NCI-H2171 (cell line): ENCODE results near the gene BIRC2.

Source experiments
- DNase-seq: peaks from one replicate; lab custom pipeline; 2025; lab: John Stamatoyannopoulos, UW

BIRC2 gene

DNA sequence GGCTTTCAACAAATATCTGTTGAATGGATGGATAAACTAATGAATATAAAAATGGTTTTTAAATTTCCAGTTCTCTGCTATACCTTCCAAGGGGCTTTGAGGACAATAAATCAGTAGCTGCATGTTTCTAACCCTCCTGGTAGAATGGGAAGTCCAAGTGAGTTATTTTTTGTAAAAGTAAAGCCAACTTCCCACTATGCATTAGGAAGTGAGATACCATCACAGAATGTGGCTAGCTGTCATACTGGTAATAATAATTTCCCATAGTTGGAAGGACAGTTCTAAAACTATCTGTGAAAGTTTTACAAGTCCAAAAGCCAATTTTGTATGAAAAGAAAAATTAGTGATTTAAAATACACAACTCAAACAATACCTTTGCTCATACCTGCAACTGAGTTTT is 55.5 kb downstream of the BIRC2 start:
- DNase-seq, result no peak

DNA sequence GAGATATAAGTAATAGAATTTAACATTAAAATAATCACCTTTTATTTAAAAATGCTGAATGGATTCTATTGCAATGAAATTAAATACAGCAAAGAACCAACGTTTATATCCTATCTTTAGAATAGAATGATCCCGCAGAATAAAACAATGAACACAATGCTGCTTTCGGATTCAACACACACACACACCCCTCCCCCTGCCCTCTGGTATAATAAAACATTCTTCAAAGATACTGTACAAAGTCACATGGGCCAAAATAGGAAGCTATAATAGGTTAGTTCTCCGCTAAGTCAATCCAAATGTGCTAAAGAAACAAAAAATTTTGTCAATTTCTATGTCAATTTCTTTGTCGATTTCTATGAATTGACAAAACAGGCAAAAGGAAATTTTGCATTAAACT is 58.5 kb downstream of the BIRC2 start:
- no peak for DNase-seq

DNA sequence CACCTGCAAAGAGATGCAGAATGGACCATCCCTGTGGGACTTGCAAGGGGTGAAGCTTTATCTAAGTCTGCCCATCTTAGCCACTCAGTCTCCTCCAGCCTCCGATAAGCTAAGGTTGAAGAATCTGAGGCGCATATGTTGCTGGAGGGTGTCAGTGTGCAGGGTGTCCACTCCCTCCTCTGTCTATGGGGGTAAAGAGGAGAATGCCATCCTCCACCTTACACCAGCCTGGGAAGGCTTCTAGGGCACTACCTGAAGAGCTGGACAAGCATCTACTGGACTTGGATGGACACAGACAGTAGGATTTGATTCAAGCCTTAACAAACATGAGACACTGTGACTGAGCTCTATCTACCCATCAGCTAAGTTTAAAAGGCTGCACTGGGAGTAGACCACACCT is 59.1 kb downstream of the BIRC2 start:
- DNase-seq, result no peak

DNA sequence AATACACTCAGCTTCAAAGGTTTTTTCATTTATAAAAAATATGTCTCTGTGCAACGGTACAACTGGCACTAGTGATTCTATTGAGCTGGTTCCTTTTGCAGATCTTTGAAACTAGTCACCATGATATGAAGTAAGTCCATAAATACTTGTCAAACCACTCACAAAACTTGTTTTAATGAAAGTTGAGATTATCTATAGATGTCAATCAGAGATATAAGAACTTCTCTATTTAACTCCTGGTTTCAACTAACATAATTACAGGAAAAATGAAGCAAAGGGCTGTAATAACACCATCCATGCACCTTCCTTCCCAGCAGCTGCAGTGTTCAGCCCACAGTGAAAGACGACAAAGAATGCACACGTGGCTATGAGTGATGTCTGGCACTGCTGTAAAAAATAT is 60.9 kb downstream of the BIRC2 start:
- no peak for DNase-seq

DNA sequence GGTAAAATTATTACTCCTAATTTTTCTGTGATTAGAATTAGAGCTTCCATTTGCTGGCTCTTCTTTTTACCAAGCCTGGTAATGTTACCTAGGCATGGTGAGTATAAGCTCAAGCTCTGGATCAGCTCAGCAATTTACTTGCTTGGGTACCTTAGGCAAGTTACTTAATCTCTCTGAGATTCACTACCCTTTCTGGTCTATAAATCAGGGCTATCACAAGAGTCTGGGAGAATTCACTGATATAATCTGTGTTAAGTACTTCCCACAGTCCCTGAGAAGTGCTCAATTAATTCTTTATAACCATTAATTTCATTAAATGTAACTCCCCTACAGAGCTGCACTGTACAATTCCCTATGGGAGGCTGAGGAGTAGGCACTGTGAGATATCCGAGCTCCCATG is 61.3 kb downstream of the BIRC2 start:
- no peak for DNase-seq

DNA sequence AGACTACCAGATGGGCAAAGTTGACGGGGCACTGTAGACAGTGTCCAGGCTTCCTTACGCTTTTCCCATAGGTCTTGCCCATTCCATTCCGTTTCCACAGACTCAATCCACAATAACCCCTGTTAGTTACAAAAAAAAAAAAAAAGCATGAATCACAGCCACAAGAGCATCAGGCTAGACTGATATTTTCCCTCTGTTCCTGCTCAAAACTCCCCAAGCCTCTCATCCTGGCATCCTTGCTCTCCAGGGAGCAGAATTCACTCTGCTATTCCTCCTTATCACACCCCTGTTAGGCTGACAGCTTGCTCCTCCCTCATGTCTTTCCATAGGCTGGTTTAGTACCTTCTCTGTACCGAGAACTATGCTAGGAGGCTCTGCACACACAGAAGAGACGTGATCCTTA is 63.4 kb downstream of the BIRC2 start:
- no peak for DNase-seq

DNA sequence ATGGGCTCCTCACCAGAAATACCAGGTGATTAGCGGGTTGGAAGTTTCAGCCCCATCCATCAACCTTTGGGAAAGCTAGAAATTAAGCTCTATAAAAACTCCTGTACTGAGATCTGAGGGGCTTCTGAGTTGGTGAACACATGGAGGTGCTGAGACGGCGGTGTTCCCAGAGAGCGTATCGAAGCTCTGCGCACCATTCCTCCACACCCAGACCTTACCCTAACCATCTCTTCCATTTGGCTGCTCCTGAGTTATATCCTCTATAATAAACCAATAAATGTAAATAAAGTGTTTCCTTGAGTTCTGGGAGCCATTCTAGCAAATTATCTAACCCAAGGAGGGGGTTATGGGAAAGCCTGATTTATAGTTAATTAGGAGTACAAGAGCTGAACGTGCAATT is 64.1 kb downstream of the BIRC2 start:
- no peak for DNase-seq

DNA sequence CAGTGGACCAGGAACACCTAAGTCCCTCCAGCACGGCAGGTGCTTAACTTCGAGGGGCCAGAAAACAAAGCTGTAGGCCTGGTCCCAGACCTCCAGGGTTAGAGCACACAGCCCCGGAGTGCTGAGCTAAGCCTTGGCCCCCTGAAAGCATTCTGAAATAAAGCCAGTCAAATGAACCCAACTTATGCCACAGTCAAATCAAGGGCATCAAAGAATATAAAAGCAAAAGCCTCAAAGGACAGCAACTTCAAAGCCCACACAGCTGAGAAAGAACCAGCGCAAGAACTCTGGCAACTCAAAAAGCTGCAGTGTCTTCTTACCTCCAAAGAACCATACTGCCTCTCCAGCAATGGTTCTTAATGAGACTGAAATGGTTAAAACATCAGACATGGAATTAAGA is 66.5 kb downstream of the BIRC2 start:
- no peak for DNase-seq

DNA sequence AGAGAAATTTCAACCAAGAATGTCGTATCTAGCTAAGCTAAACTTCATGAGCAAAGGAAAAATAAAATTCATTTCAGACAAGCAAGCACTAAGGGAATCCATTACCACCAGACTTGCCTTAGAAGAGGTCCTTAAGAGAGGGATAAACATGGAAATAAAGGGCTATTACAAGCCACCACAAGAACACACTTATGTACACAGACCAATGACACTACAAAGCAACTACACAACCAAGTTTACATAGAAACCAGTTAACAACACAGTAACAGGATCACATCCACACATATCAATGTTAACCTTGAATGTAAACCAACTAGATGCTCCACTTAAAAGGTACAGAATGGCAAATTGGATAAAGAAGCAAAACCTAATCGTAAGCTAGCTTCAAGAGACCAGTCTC is 67.5 kb downstream of the BIRC2 start:
- no peak for DNase-seq

DNA sequence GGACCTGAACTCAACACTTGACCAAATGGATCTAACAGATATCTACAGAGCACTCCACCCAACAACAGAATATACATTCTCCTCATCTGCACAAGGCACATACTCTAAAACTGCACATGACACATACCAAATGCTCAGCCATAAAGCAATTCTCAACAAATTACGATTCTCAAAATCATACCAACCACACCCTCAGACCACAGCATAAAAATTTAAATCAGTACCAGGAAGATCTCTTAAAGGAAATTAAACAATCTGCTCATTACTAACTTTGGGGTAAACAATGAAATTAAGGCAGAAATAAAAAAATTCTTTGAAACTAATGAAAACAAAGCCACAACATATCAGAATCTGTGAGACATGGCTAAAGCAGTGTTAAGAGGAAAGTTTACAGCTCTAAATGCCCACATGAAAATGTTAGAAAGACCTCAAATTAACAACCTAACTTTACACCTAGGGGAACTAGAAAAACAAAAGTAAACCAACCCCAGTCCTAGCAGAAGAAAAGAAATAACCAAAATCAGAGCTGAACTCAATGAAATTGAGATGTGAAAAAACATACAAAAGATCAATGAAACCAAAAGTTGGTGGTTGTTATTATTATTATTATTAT is 68.4 kb downstream of the BIRC2 start:
- DNase-seq, result no peak

DNA sequence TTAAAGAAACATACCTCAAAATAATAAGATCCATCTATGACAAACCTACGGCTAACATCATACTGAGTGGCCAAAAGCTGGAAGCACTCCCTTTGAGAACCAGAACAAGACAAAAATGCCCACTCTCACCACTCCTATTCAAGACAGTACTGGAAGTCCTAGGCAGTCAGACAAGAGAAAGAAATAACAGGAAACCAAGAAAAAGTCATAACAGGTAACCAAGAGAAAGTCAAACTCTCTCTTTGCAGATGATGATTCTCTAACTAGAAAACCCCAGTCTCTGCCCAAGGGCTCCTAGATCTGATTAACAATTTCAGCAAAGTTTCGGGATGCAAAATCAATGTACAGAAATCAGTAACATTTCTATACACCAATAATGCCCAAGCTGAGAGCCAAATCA is 70.0 kb downstream of the BIRC2 start:
- no peak for DNase-seq

DNA sequence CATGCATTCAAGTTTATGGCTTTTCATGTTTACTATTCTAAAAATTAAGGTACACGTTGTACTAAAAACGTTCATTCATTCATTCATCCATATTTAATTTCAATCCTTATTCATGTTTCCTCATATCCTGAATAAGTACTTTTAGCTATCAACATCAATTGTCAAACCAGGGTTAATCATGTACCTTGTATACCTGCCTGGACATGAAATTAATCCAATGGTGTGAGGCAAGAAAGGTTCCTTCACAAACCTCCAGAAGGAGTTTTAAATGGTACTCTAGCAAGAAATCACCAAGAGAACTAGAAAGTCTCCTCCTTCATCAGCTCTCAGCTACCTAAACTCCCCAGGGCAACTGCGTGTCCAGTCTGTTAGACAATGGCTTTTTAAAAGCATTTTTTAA is 72.2 kb downstream of the BIRC2 start:
- no peak for DNase-seq

DNA sequence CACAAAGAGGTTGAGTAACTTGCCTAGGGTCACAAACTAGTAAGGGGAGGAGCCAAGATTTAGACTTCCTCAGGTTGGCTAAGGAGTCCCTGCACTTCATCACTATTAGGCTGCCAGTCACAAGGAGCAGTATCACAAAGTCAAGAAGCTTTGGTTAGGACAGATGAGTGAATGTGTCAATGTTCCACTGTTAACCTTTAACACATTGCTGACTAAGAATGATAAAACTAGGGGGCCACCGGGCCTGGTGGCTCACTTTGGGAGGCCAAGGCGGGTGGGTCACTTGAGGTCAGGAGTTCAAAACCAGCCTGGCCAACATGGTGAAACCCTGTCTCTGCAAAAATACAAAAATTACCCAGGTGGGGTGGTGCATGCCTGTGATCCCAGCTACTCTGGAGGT is 73.5 kb downstream of the BIRC2 start:
- DNase-seq, result no peak

DNA sequence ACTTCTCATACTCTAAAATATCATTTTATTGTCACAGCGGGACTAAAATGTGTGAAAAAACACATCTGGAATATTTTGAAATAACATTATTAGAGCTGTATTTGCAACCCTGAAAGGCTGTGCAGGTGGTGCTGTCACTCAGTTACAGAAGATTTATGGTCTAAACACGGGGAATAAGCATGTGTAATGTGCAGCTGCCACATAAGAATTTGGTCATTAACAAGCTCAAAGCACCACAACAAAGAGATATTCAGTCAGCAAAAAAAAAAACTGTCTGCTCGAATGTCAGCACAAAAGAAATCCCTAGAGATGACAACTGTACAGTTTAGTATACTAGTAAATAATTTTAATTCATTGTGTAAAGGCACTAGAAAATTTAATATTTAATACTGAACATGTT is 74.2 kb downstream of the BIRC2 start:
- peak; percentile 50 for DNase-seq

DNA sequence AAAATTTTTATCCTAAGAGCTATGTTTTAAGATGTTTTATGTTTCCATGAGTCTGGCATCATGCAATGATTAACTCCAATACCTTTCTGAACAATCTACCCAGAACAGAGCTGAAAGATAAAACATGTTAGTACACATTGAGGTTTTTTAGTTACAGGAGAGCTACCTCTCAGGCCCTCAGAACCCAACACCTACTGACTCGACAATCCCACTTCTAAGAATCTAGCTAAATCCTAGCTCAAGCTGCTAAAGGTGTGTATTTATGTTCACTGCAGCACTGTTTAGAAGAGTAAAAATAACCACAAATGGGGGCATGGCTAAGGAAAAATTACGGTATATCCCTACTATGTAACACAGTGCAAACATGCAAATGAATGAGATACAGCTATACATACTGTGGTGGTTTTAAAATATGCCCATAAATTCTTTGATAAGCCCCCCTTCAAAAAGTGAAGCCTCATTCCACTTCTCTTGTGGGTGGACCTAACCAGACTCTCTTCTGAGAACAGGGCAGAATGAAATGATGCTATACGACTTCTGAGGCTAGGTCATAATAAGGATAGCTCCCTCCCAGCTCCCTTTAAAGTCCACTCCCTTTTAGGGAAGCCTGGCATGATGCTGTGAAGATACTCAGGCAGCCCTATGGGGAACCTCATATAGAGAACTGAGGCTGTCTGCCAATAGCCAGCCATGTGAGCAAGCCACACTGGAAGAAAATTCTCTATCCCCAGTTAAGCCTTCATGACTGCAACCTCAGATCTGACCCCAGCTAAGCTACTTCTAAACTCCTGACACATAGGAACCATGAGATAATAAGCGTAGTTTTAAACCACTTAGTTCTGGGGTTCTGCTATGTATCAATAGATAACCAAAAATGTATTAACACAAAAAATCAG is 76.1 kb downstream of the BIRC2 start:
- no peak for DNase-seq

DNA sequence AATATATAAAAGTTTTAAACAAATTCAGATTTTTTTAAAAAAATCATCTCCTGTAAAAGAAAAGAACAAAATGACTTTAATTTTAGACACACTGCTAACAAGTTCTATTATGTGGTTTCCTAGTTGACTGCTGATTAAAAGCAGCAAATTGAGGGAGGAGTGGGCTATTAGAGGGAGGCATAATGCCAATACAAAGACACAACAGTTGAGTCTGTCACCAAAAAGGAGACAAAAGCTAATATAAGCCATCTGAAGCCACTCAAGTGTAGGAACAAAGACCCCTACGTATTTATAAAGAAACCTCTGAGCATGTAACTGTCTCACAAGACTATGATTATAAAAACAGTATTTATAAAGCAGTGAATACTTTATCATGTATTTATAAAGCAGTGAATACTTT is 76.9 kb downstream of the BIRC2 start:
- DNase-seq, result no peak

DNA sequence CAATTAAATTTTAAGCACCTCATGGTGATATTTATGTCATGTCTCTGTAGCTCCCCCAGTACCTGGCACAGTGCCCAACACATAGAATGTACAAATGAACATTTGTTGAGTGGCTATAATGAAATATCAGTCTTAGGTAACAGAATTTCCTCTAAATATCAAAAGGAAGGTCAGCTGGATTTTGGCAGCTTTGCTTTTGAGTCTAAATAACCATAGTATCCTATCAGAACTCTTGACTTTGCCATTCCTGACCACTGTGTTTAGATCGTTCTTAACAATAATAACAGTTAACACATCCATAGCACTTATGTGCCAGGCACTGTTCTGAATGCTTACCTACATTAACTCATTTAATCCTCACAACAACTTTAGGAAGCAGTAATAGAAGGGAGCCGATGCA is 79.0 kb downstream of the BIRC2 start:
- no peak for DNase-seq

DNA sequence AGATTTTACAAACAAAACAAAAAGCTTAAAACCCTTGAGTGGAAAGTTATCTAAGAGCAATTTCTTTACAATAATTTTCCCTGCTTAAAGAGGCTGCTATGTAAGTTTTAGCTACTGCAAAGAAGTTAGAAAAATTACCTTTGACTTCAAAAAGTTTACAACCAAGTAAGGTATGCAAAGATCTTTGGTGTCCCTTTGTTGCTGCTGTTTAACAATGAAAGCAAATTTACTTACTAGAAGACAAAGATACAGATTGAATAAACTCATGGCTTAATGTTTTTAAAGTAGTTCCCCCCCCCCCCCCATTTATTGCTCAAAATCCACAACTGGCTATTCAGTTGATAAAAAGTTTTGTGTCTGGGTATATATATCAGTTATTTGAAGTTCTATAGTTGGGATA is 79.6 kb downstream of the BIRC2 start:
- no peak for DNase-seq

DNA sequence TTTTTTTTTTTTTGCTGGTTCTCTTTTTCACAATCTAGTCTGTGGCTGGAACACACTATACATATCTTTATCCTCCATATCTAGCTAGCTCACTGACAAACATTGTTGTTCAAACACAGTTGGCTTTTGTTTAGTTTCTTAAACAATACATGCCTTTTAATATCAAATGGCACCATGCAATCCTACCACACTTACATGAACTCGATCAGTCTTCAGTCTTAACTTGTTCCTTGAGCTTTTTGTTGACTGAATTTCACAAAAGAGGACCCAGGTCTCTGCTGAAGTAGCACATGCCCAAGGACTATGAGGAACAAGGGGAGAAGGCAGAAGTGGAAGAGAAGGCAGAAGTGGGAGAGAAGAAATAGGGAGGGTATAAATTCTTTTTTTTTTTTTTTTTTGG is 80.1 kb downstream of the BIRC2 start:
- DNase-seq, result no peak
